ENCODE data around the gene CRELD2. TPM values are rescaled to one million over a fixed set of nuclear protein-coding genes. Genes with fewer than 3 reads are reported as not detected.

CRELD2 gene
- total and polyA plus RNA-seq, 2 of the 8 experiments (the other 6 are each of a cell fraction or from before 2014, with no cell fraction given) = 24.5 to 36.6 TPM

GRCh38 chr22:49899530-49899929 lies 18.9 kb upstream of the CRELD2 start:
- ChIA-PET CTCF (ENCODE audit: partially characterized antibody) (interaction anchor here (0.6 to 0.7 kb wide), 2 partner anchors 11 to 130 kb away, joined by 3 read pairs; no protein-coding TSS in a partner anchor), POLR2A (ENCODE audit: partially characterized antibody) (interaction anchor here (1.6 kb wide), 1 partner anchor 8 kb away, joined by 4 read pairs; no protein-coding TSS in a partner anchor)
- Histone ChIP-seq H3K23me2 (ENCODE audit: low read depth, low read length) (no peaks in the 10 kb centered on the region), H3K79me2 (ENCODE audit: control insufficient read depth in 1 of 2, insufficient read depth in 2 of 2, low read length in 2 of 2) (no peaks in the 10 kb centered on the region), H3K56ac (replicated peaks; ENCODE audit: insufficient read length, low read depth, low read length) (no peak overlapping the region), H3K4me2 (ENCODE audit: insufficient read depth in 1 of 2, low read depth in 2 of 2, low read length in 2 of 2) (no peak overlapping the region), H3K4me1 (replicated peaks in 1 of 4; ENCODE audit: control insufficient read depth in 3 of 4, insufficient read depth in 4 of 4, low read length in 3 of 4) (no peaks in the 10 kb centered on the region), H3K23ac (ENCODE audit: insufficient read length) (no peak overlapping the region), H4K5ac (ENCODE audit: insufficient read length, low read depth, low read length) (no peak overlapping the region), H2BK12ac (ENCODE audit: low read depth, low read length) (no peak overlapping the region), H2BK120ac (replicated peaks; ENCODE audit: low read depth, low read length) (no peak overlapping the region), H3K9me3 (ENCODE audit: insufficient read depth in 2 of 2, low read depth in 1 of 2, low read length in 1 of 2) (peaks cover 6 to 12% of the 10 kb centered on the region in 2 experiments; a peak in 2 of 4 replicates), H3K9ac (replicated peaks in 1 of 4; ENCODE audit: extremely low read depth in 1 of 4, low read depth in 3 of 4, low read length in 3 of 4) (no peak overlapping the region), H2BK5ac (ENCODE audit: low read depth, low read length) (no peak overlapping the region), H2BK15ac (ENCODE audit: low read length) (no peak overlapping the region), H2AK5ac (ENCODE audit: low read depth, low read length) (no peak overlapping the region), H3K4me3 (ENCODE audit: extremely low read depth in 1 of 4, insufficient read depth in 2 of 4, low read depth in 3 of 4, low read length in 4 of 4) (no peak overlapping the region), H4K8ac (ENCODE audit: extremely low read depth, insufficient read depth, low read length) (no peak overlapping the region), H3K36me3 (ENCODE audit: control insufficient read depth in 2 of 4, insufficient read depth in 4 of 4, low read length in 3 of 4) (peaks cover 0 to 27% (median 10%) of the 10 kb centered on the region in 4 experiments; a peak in 5 of 8 replicates), H3K27me3 (replicated peaks in 1 of 4; ENCODE audit: control insufficient read depth in 3 of 4, extremely low read depth in 1 of 4, insufficient read depth in 3 of 4, low read length in 3 of 4) (no peaks in the 10 kb centered on the region), H2BK20ac (ENCODE audit: low read length) (no peak overlapping the region), H2AFZ (ENCODE audit: low read length) (no peak overlapping the region), H3K4ac (replicated peaks; ENCODE audit: insufficient read length, low read depth, low read length) (no peak overlapping the region), H4K20me1 (replicated peaks in 1 of 2; ENCODE audit: control insufficient read depth in 1 of 2, insufficient read depth in 2 of 2, low read length in 2 of 2) (peaks cover 0 to 9% of the 10 kb centered on the region in 2 experiments), H3K27ac (ENCODE audit: low read depth, low read length) (no peak overlapping the region), H3K14ac (ENCODE audit: insufficient read length) (no peak overlapping the region), H4K91ac (replicated peaks; ENCODE audit: insufficient read length, low read length) (no peak overlapping the region), H3K18ac (ENCODE audit: extremely low read depth, low read length) (no peak overlapping the region), H3K79me1 (ENCODE audit: low read depth, low read length) (no peaks in the 10 kb centered on the region)
- WGBS, 2 experiments (ENCODE audit: extremely low coverage in 1 of 2, insufficient coverage in 1 of 2, insufficient read length in 1 of 2, insufficient replicate concordance in 2 of 2, low coverage in 1 of 2, low lambda C conversion rate in 2 of 2, missing lambda C conversion rate in 1 of 2) = 91% methylated on average over 6 of the region's 6 CpGs; no CpG with 5 or more reads in 1 of the 2 experiments
- FAIRE-seq (no peak), DNase-seq (ENCODE audit: low read depth in 1 of 2, low spot score in 2 of 2) (no peak)
- TF ChIP-seq USF2 (IDR thresholded peaks at IDR 0.05; ENCODE audit: low read length) (no peak), KDM4A (IDR thresholded peaks at IDR 0.05; ENCODE audit: low read depth, low read length, severe bottlenecking) (no peak), TCF12 (IDR thresholded peaks at IDR 0.05; ENCODE audit: low read depth, low read length) (no peak), CTBP2 (IDR thresholded peaks at IDR 0.05; ENCODE audit: borderline replicate concordance, insufficient read depth, insufficient read length, low read length) (no peak), GTF2F1 (IDR thresholded peaks at IDR 0.05; ENCODE audit: borderline replicate concordance, low read depth, low read length) (no peak), KDM1A (IDR thresholded peaks at IDR 0.05; ENCODE audit: borderline replicate concordance, low read length) (no peak), SIRT6 (IDR thresholded peaks at IDR 0.05; ENCODE audit: low read length) (no peak), MAFK (IDR thresholded peaks at IDR 0.05; ENCODE audit: low read depth, low read length) (no peak), RFX5 (IDR thresholded peaks at IDR 0.05; ENCODE audit: borderline replicate concordance, low read depth, low read length) (no peak), SP2 (IDR thresholded peaks at IDR 0.05; ENCODE audit: low read length) (no peak), ZNF274 (IDR thresholded peaks at IDR 0.05; ENCODE audit: borderline replicate concordance, extremely low read depth, low read length) (no peak), KDM5A (IDR thresholded peaks at IDR 0.05; ENCODE audit: low read length) (no peak), JUN (IDR thresholded peaks at IDR 0.05; ENCODE audit: low read depth, low read length) (no peak)
